K562 (cell line): ENCODE results near the gene FIZ1. TPM values are rescaled to one million over a fixed set of nuclear protein-coding genes. Genes with fewer than 3 reads are reported as not detected.

Source experiments
- KDM5B ChIP-seq: fragments of 200-600 bp; sonication (generic); IDR thresholded peaks from 2 replicates; pipeline ENCODE4 v1.6.1; 2012; ENCODE audit warnings: low read depth, mild to moderate bottlenecking, moderate library complexity, low read length, control low read depth, inconsistent platforms; ENCODE audit not compliant: insufficient replicate concordance
- MGA ChIP-seq: fragments of 450-650 bp; IDR thresholded peaks from 2 replicates; pipeline ENCODE4 v1.6.1; 2016; ENCODE audit warnings: mild to moderate bottlenecking, moderate library complexity
- MIER1 ChIP-seq: fragments of 450-650 bp; IDR thresholded peaks from 2 replicates; pipeline ENCODE4 v1.6.1; 2016; ENCODE audit warnings: antibody characterized with exemption, mild to moderate bottlenecking, low read depth
- MTA1 ChIP-seq: fragments of 450-650 bp; IDR thresholded peaks from 2 replicates; pipeline ENCODE4 v1.6.1; 2017; ENCODE audit warnings: borderline replicate concordance
- PCBP2 ChIP-seq: fragments of 200-400 bp; formaldehyde crosslinking; IDR thresholded peaks from 2 replicates; pipeline ENCODE4 v1.6.1; 2018; ENCODE audit warnings: low read length, low read depth, mild to moderate bottlenecking, moderate library complexity; ENCODE audit not compliant: poor library complexity, severe bottlenecking
- SNIP1 ChIP-seq: fragments of 450-650 bp; IDR thresholded peaks from 2 replicates; pipeline ENCODE4 v1.7.1; 2017; ENCODE audit warnings: low read depth, mild to moderate bottlenecking
- SNRNP70 ChIP-seq: fragments of 200-400 bp; formaldehyde crosslinking; optimal IDR thresholded peaks from 2 replicates; pipeline ENCODE3; 2017; ENCODE audit warnings: low read depth, low read length
- TCF15 ChIP-seq: fragments of 250-450 bp; sonication (Bioruptor Pico); IDR thresholded peaks from 2 replicates; pipeline ENCODE4 v1.8.0; 2022; ENCODE audit warnings: moderate library complexity, mild to moderate bottlenecking, inconsistent platforms
- THRB ChIP-seq: fragments of 450-650 bp; formaldehyde crosslinking; conservative IDR thresholded peaks from 2 replicates; pipeline ENCODE4 v1.4.0; 2022; ENCODE audit warnings: mild to moderate bottlenecking, missing genetic modification characterization
- ZFP1 ChIP-seq: fragments of 450-650 bp; formaldehyde crosslinking; IDR thresholded peaks from 2 replicates; pipeline ENCODE4 v1.4.0; 2020; ENCODE audit warnings: mild to moderate bottlenecking, mixed read lengths
- ZFX ChIP-seq: sonication (generic); formaldehyde crosslinking; IDR thresholded peaks from 2 replicates; pipeline ENCODE4 v1.8.0; 2022; ENCODE audit warnings: mild to moderate bottlenecking, missing genetic modification reagents, moderate library complexity
- ZNF655 ChIP-seq: fragments of 250-450 bp; sonication (Bioruptor Pico); IDR thresholded peaks from 2 replicates; pipeline ENCODE4 v1.5.0; 2021
- polyA plus RNA-seq, 8 experiments: library from polyadenylated mRNA; depleted of rRNA in 4 of 8; stranded (reverse) in 5 of 8; unstranded in 3 of 8; fragments of >200 nt; fragmentation: Nextera tagmentation in 2 of 8; fragmentation: Illumina TruSeq in 1 of 8; extraction: Ambion mirVana in 2 of 8; extraction: Trizol in 1 of 8; gene quantifications; 2 replicates each; pipeline versions ENCODE4 v1.2.1 to v1.2.3, GENCODE V29; 2011 to 2014; ENCODE audit warnings: inconsistent platforms in 1 of 8, missing spikeins in 1 of 8
- total RNA-seq, 7 experiments: library from RNA; depleted of rRNA in 6 of 7; stranded (reverse); fragments of >200 nt in 6 of 7; fragmentation: Illumina TruSeq in 2 of 7; extraction: Trizol in 2 of 7; gene quantifications; 2 replicates each; pipeline versions ENCODE4 v1.2.1 to v1.2.3, GENCODE V29; 2011 to 2021; ENCODE audit warnings: low replicate concordance in 1 of 7

FIZ1 gene
- total and polyA plus RNA-seq, 9 of the 15 experiments (the other 6 are each of a cell fraction or from before 2014, with no cell fraction given): 0.79 to 17.5 (median 5.5) TPM

- TF ChIP-seq MGA: no peak
- no peak for TF ChIP-seq SNRNP70
- no peak for TF ChIP-seq THRB (CRISPR knock-in tag)
- no peak for TF ChIP-seq MTA1
- no peak for TF ChIP-seq SNIP1
- peak; percentile 63 for TF ChIP-seq KDM5B
- no peak for TF ChIP-seq TCF15 (CRISPR knock-in tag)
- TF ChIP-seq ZFP1 (CRISPR knock-in tag): no peak
- peak; percentile 15; the same call in 1 of the 2 replicates for TF ChIP-seq ZFX (CRISPR knock-in tag)
- TF ChIP-seq PCBP2: no peak
- TF ChIP-seq MIER1: 0 out of 2 replicates have a peak, but pooled peaks have one; percentile 47
- no peak for TF ChIP-seq ZNF655 (CRISPR knock-in tag)
These were observed 43.9 kb upstream of the FIZ1 start, which contains the start of gene ZNF581 (continued) for GRCh38 chr19:55643003-55643886.
